ENCODE measurements around the gene SMARCB1. TPM values are rescaled to one million over a fixed set of nuclear protein-coding genes. Genes with fewer than 3 reads are reported as not detected.

Gene SMARCB1
- total and polyA plus RNA-seq, 2 donors (not counting 1 experiment from before 2014, with no cell fraction given) = 20.5 to 86.4 TPM

DNA sequence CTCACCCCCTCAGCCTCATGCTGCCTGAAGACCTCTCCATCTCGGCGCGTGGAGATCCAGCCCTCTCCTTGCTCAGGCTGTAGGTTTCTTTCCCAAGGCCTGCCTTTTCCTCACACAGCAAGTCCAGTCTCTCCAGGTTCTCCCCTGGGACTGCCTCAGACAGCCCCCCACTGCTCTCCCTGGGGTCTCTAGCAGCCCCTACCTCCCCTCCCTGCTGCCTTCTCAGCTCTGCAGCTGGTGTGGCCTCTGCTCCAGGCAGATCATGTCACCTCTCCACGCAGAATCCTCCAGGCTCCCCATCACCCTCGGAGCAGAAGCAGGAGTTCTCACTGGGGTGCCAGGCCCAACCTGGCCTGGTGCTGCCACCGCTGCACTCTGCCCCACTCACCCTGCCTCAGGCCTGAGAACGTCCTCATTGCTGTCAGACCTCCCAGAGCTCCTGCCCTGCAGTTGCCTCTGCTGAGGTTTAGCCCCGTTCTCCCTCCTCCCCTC lies 15.2 kb downstream of the SMARCB1 start:
- H3K9me3 ChIP-seq (ENCODE audit: control insufficient read depth, insufficient read depth, low read depth, low read length) = no peaks in the 10 kb centered on the region
- peaks cover 31% of the 10 kb centered on the region for H3K36me3 ChIP-seq (ENCODE audit: control insufficient read depth, insufficient read depth, low read length)
- H4K20me1 ChIP-seq (ENCODE audit: control insufficient read depth, extremely low read depth, insufficient read depth, low read length) = no peaks in the 10 kb centered on the region

DNA sequence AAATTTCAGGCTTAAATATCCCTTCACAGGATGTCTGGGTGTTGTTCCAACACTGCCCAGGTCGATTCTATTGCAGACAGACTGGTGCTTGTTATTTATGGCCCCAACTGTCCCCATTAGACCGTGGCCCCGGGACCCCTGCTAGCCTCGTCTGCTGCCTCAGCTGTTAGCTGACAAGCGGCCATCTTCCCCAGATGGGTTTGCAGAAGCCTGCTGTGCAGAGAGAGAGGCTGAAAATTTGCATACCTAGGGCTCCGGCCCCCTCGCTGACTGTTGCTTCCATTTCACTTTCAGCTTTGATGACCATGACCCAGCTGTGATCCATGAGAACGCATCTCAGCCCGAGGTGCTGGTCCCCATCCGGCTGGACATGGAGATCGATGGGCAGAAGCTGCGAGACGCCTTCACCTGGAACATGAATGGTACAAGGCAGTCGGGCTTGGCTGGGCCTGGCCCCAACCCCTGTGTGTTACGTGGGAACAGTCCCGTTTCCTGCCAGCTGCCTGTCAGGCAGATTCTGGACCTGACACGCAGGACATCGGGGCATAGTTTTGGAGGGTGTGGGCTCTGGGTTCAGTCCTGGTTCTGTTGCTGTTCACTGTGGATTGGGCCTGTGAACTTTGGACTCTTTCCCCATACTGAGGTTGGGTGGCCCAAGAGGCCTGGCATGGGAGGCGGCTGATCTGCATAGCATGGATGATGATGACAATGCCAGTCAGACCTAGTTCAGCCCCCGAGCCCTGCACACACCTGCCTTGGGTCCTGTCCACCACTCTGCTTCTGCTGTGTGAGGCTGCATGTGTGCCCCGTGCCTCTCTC lies 16.4 kb downstream of the SMARCB1 start:
- no peak overlapping the region for H2AFZ ChIP-seq (ENCODE audit: low read length)
- H3K4me3 ChIP-seq (replicated peaks in 1 of 4; ENCODE audit: control extremely low read depth in 1 of 4, insufficient read depth in 1 of 4, low read depth in 3 of 4, low read length in 4 of 4) = no peak overlapping the region
- H3K27me3 ChIP-seq (ENCODE audit: control insufficient read depth, insufficient read depth, low read length) = no peaks in the 10 kb centered on the region
- H4K20me1 ChIP-seq (ENCODE audit: control insufficient read depth, extremely low read depth, insufficient read depth, low read length) = no peaks in the 10 kb centered on the region
- TF ChIP-seq, protein P1, sequence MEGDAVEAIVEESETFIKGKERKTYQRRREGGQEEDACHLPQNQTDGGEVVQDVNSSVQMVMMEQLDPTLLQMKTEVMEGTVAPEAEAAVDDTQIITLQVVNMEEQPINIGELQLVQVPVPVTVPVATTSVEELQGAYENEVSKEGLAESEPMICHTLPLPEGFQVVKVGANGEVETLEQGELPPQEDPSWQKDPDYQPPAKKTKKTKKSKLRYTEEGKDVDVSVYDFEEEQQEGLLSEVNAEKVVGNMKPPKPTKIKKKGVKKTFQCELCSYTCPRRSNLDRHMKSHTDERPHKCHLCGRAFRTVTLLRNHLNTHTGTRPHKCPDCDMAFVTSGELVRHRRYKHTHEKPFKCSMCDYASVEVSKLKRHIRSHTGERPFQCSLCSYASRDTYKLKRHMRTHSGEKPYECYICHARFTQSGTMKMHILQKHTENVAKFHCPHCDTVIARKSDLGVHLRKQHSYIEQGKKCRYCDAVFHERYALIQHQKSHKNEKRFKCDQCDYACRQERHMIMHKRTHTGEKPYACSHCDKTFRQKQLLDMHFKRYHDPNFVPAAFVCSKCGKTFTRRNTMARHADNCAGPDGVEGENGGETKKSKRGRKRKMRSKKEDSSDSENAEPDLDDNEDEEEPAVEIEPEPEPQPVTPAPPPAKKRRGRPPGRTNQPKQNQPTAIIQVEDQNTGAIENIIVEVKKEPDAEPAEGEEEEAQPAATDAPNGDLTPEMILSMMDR (conservative IDR thresholded peaks at IDR 0.05 in 1 of 2, IDR thresholded peaks at IDR 0.05 in 1 of 2; ENCODE audit: low read depth in 1 of 2, low read length in 2 of 2) = no peak
- TF ChIP-seq EZH2 (IDR thresholded peaks at IDR 0.05; ENCODE audit: low read length, missing control alignments) = no peak
- no peaks in the 10 kb centered on the region for H3K4me1 ChIP-seq (ENCODE audit: control insufficient read depth, extremely low read depth, insufficient read depth, low read length)
- no peak overlapping the region for H3K4me2 ChIP-seq (ENCODE audit: extremely low read depth, insufficient read depth, low read length)
- H3K36me3 ChIP-seq (ENCODE audit: control insufficient read depth, insufficient read depth, low read length) = peaks cover 31% of the 10 kb centered on the region
- DNase-seq (ENCODE audit: low read depth in 2 of 2) = no peak
- H3K9ac ChIP-seq (ENCODE audit: insufficient read depth, low read length) = no peak overlapping the region
- no peak overlapping the region for H3K27ac ChIP-seq (ENCODE audit: insufficient read depth, low read length)
- H3K9me3 ChIP-seq (ENCODE audit: control insufficient read depth, insufficient read depth, low read depth, low read length) = no peaks in the 10 kb centered on the region
- H3K79me2 ChIP-seq (ENCODE audit: control insufficient read depth, insufficient read depth, low read length) = no peaks in the 10 kb centered on the region

More for the DNA sequence above, 15.2 kb downstream of the SMARCB1 start:
- Histone ChIP-seq H3K79me2 (ENCODE audit: control insufficient read depth, insufficient read depth, low read length) (no peaks in the 10 kb centered on the region), H3K4me1 (ENCODE audit: control insufficient read depth, extremely low read depth, insufficient read depth, low read length) (no peaks in the 10 kb centered on the region), H3K4me2 (ENCODE audit: extremely low read depth, insufficient read depth, low read length) (no peak overlapping the region), H2AFZ (ENCODE audit: low read length) (no peak overlapping the region), H3K27me3 (ENCODE audit: control insufficient read depth, insufficient read depth, low read length) (no peaks in the 10 kb centered on the region), H3K27ac (ENCODE audit: insufficient read depth, low read length) (no peak overlapping the region), H3K9ac (ENCODE audit: insufficient read depth, low read length) (no peak overlapping the region), H3K4me3 (replicated peaks in 1 of 4; ENCODE audit: control extremely low read depth in 1 of 4, insufficient read depth in 1 of 4, low read depth in 3 of 4, low read length in 4 of 4) (no peak overlapping the region)
- TF ChIP-seq EZH2 (IDR thresholded peaks at IDR 0.05; ENCODE audit: low read length, missing control alignments) = no peak
- TF ChIP-seq, protein P1 (conservative IDR thresholded peaks at IDR 0.05 in 1 of 2, IDR thresholded peaks at IDR 0.05 in 1 of 2; ENCODE audit: low read depth in 1 of 2, low read length in 2 of 2) = no peak
- no peak for DNase-seq (ENCODE audit: low read depth in 2 of 2)

DNA sequence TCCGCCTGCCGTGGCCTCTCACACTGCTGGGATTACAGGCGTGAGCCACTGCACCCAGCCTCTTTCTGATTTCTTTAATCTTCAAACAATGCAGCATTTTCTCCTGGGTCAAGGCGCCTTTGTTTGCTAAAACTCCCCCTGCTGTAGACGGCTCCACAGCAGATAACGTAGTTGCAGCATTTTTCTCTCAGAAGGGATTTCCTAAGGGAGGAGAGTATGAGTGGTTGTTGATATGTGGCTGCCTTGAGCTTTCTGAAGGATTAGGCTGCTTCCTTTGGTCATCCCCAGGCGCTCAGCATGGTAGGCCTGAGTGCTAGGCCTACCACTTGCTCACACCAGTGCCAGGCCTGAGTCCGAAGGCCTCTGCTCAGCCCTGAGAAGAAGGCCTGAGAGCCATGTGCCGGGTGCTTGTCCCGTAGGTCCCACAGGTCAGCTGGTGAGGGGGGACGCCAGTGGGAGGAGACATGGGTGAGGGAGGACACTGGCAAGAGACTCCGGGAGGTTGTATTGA lies 18.1 kb downstream of the SMARCB1 start:
- Histone ChIP-seq H3K27ac (ENCODE audit: insufficient read depth, low read length) (no peak overlapping the region), H3K9ac (ENCODE audit: insufficient read depth, low read length) (no peak overlapping the region), H2AFZ (ENCODE audit: low read length) (no peak overlapping the region), H4K20me1 (ENCODE audit: control insufficient read depth, extremely low read depth, insufficient read depth, low read length) (no peaks in the 10 kb centered on the region), H3K36me3 (ENCODE audit: control insufficient read depth, insufficient read depth, low read length) (peaks cover 28% of the 10 kb centered on the region), H3K4me1 (ENCODE audit: control insufficient read depth, extremely low read depth, insufficient read depth, low read length) (no peaks in the 10 kb centered on the region), H3K27me3 (ENCODE audit: control insufficient read depth, insufficient read depth, low read length) (no peaks in the 10 kb centered on the region), H3K4me3 (replicated peaks in 1 of 4; ENCODE audit: control extremely low read depth in 1 of 4, insufficient read depth in 1 of 4, low read depth in 3 of 4, low read length in 4 of 4) (no peak overlapping the region), H3K79me2 (ENCODE audit: control insufficient read depth, insufficient read depth, low read length) (no peaks in the 10 kb centered on the region), H3K4me2 (ENCODE audit: extremely low read depth, insufficient read depth, low read length) (no peak overlapping the region), H3K9me3 (ENCODE audit: control insufficient read depth, insufficient read depth, low read depth, low read length) (no peaks in the 10 kb centered on the region)
- TF ChIP-seq, protein P1 (conservative IDR thresholded peaks at IDR 0.05 in 1 of 2, IDR thresholded peaks at IDR 0.05 in 1 of 2; ENCODE audit: low read depth in 1 of 2, low read length in 2 of 2) = no peak
- no peak for TF ChIP-seq EZH2 (IDR thresholded peaks at IDR 0.05; ENCODE audit: low read length, missing control alignments)
- no peak for DNase-seq (ENCODE audit: low read depth in 2 of 2)

Measured in fibroblast of lung (primary cell).